Left ventricle myocardium inferior (tissue), 1 donor: ENCODE measurements around the gene CAMK4. TPM values are rescaled to one million over a fixed set of nuclear protein-coding genes. Genes with fewer than 3 reads are reported as not detected.

Source experiments
- DNase-seq: peaks from one replicate; pipeline ENCODE4 v3.0.0-alpha.2; 2020
- H3K27ac ChIP-seq: fragments of 200-600 bp; replicated peaks from 2 replicates; pipeline ENCODE4 v1.8.0; 2021
- H3K27me3 ChIP-seq: fragments of 200-600 bp; 2 replicates; pipeline ENCODE4 v1.8.0; 2021; ENCODE audit warnings: low read depth
- H3K36me3 ChIP-seq: fragments of 200-600 bp; 2 replicates; pipeline ENCODE4 v1.8.0; 2021
- H3K4me1 ChIP-seq: fragments of 200-600 bp; 2 replicates; pipeline ENCODE4 v1.8.0; 2021
- H3K4me3 ChIP-seq: fragments of 200-600 bp; 2 replicates; pipeline ENCODE4 v1.8.0; 2021; ENCODE audit warnings: mild to moderate bottlenecking, moderate library complexity
- H3K9me3 ChIP-seq: fragments of 200-600 bp; replicated peaks from 2 replicates; pipeline ENCODE4 v1.8.0; 2021
- CTCF ChIP-seq: fragments of 200-600 bp; IDR thresholded peaks from 2 replicates; pipeline ENCODE4 v1.8.0; 2021; ENCODE audit warnings: antibody characterized with exemption, mild to moderate bottlenecking, borderline replicate concordance
- intact Hi-C: fragments of 100-400 bp; cut with micrococcal nuclease; formaldehyde crosslinking; loops from one replicate; pipeline ENCODE4 v1.11.0; 2022
- total RNA-seq: library from RNA; stranded (reverse); fragmentation: NEBNext Ultra II Directional; extraction: Animal tissue kit (Norgen Biotek cat#: 25700); gene quantifications from one replicate; pipeline ENCODE4 v1.2.1, GENCODE V29; 2021
- donor health status: DM: no; HTN: yes; CAD: no; lungs with severe emphysema.

CAMK4 gene
- total RNA-seq, 1 donor from 2014 or later: 0.36 TPM

GRCh38 chr5:111513131-111513520 is 288.9 kb downstream of the CAMK4 start:
- peak overlapping the region; percentile 77 for H3K4me3 ChIP-seq
- H3K27ac ChIP-seq: peak overlapping the region; percentile 82
- intact Hi-C loops: no loop called here
- H3K4me1 ChIP-seq: peaks cover 22% of the 10 kb centered on the region
- no peak for TF ChIP-seq CTCF
- no peaks in the 10 kb centered on the region for H3K27me3 ChIP-seq
- no peaks in the 10 kb centered on the region for H3K9me3 ChIP-seq
- DNase-seq: no peak
- no peaks in the 10 kb centered on the region for H3K36me3 ChIP-seq

- Histone ChIP-seq H3K27ac (no peak overlapping the region), H3K4me1 (peaks cover 22% of the 10 kb centered on the region), H3K27me3 (no peaks in the 10 kb centered on the region), H3K4me3 (no peak overlapping the region), H3K36me3 (no peaks in the 10 kb centered on the region), H3K9me3 (no peaks in the 10 kb centered on the region)
- TF ChIP-seq CTCF: no peak
- DNase-seq: no peak
- intact Hi-C loops: no loop called here
Measured at GRCh38 chr5:111514087-111514486, 289.9 kb downstream of the CAMK4 start.

- H3K27me3 ChIP-seq: peaks cover 4% of the 10 kb centered on the region
- no peak overlapping the region for H3K4me3 ChIP-seq
- intact Hi-C loops: no loop called here
- peaks cover 6% of the 10 kb centered on the region for H3K4me1 ChIP-seq
- no peaks in the 10 kb centered on the region for H3K36me3 ChIP-seq
- no peak overlapping the region for H3K27ac ChIP-seq
- no peak for TF ChIP-seq CTCF
- no peak for DNase-seq
- no peaks in the 10 kb centered on the region for H3K9me3 ChIP-seq
Measured at GRCh38 chr5:111517853-111518501, 293.8 kb downstream of the CAMK4 start.

- H3K4me3 ChIP-seq: no peak overlapping the region
- H3K36me3 ChIP-seq: no peaks in the 10 kb centered on the region
- no peak overlapping the region for H3K27ac ChIP-seq
- no peak for DNase-seq
- peaks cover 4% of the 10 kb centered on the region for H3K27me3 ChIP-seq
- no peaks in the 10 kb centered on the region for H3K4me1 ChIP-seq
- intact Hi-C loops: no loop called here
- no peaks in the 10 kb centered on the region for H3K9me3 ChIP-seq
- TF ChIP-seq CTCF: no peak
Measured at GRCh38 chr5:111518777-111519176, 294.6 kb downstream of the CAMK4 start.

- DNase-seq: no peak
- Histone ChIP-seq H3K36me3 (no peaks in the 10 kb centered on the region), H3K4me3 (no peak overlapping the region), H3K4me1 (no peaks in the 10 kb centered on the region), H3K27me3 (peaks cover 4% of the 10 kb centered on the region), H3K9me3 (no peaks in the 10 kb centered on the region), H3K27ac (no peak overlapping the region)
- TF ChIP-seq CTCF: no peak
- intact Hi-C loops: no loop called here
Measured at GRCh38 chr5:111520908-111521307, 296.7 kb downstream of the CAMK4 start.
